GM12878 (cell line): ENCODE measurements around the gene FANCC. TPM values are rescaled to one million over a fixed set of nuclear protein-coding genes. Genes with fewer than 3 reads are reported as not detected.

Experiments used
- ATAC-seq: fragments of 200-7000 bp; cut with Tn5 transposase; 3 replicates; pipeline ENCODE4 v1.9.1; 2020; ENCODE audit warnings: mild to moderate bottlenecking, moderate library complexity
- BruUV-seq: library from RNA; stranded (reverse); fragments of 400-500 nt; replicated peaks from 2 replicates; lab custom pipeline; 2021; lab: Mats Ljungman, UMichigan
- CTCF ChIA-PET: fragments of 300-600 bp; sonication (Branson Sonifier 250); formaldehyde crosslinking; extraction: SDS; loops from one replicate; lab custom pipeline; 2021; ENCODE audit warnings: inconsistent platforms; lab: Yijun Ruan, JAX
- POLR2A ChIA-PET: fragments of 350-600 bp; formaldehyde crosslinking; extraction: SDS; loops from one replicate; lab custom pipeline; 2021; ENCODE audit warnings: inconsistent platforms; lab: Charles Lee
- RAD21 ChIA-PET: fragments of 300-600 bp; sonication (Branson Sonifier 250); formaldehyde crosslinking; loops from one replicate; lab custom pipeline; 2023; ENCODE audit warnings: antibody characterized with exemption; ENCODE audit not compliant: unreplicated experiment; lab: Charles Lee
- SMC1A ChIA-PET: fragments of 300-600 bp; sonication (Branson Sonifier 250); formaldehyde crosslinking; loops from one replicate; lab custom pipeline; 2023; ENCODE audit not compliant: unreplicated experiment, uncharacterized antibody; lab: Charles Lee
- DNase-seq: peaks from one replicate; pipeline ENCODE4 v3.0.0-alpha.2; 2011; ENCODE audit warnings: low read depth, low spot score
- FAIRE-seq: peaks from 3 replicates; lab custom pipeline; 2011; peaks lifted over from hg19 to GRCh38; lab: Jason Lieb, UNC
- H2AFZ ChIP-seq: 2 replicates; pipeline ENCODE4 v1.6.0; 2011; ENCODE audit warnings: low read depth, low read length, control low read depth; ENCODE audit not compliant: control insufficient read depth
- H3K27ac ChIP-seq: 2 replicates; pipeline ENCODE4 v1.5.1; 2011; ENCODE audit warnings: control low read depth; ENCODE audit not compliant: control insufficient read depth, insufficient read depth
- H3K27me3 ChIP-seq, 2 experiments: replicated peaks in 1 of 2; 2 replicates each; pipeline versions ENCODE4 v1.6.0 to v1.6.1; 2011; ENCODE audit warnings: low read length in 1 of 2; ENCODE audit not compliant: control insufficient read depth in 2 of 2, insufficient read depth in 2 of 2
- H3K36me3 ChIP-seq, 2 experiments: 2 replicates each; pipeline ENCODE4 v1.5.1; 2011; ENCODE audit warnings: low read length in 1 of 2; ENCODE audit not compliant: control insufficient read depth in 2 of 2, insufficient read depth in 2 of 2
- H3K4me1 ChIP-seq: 2 replicates; pipeline ENCODE4 v1.6.1; 2011; ENCODE audit warnings: mild to moderate bottlenecking, low read length, moderate library complexity, mixed read lengths; ENCODE audit not compliant: control insufficient read depth, insufficient read depth
- H3K4me2 ChIP-seq: 2 replicates; pipeline ENCODE4 v1.6.0; 2011; ENCODE audit warnings: control low read depth; ENCODE audit not compliant: control insufficient read depth, insufficient read depth
- H3K4me3 ChIP-seq: fragments of 200-600 bp; sonication (generic); 2 replicates; pipeline ENCODE4 v1.5.1; 2016
- H3K79me2 ChIP-seq: 2 replicates; pipeline ENCODE4 v1.6.0; 2011; ENCODE audit warnings: low read length; ENCODE audit not compliant: control insufficient read depth, insufficient read depth
- H3K9ac ChIP-seq: 2 replicates; pipeline ENCODE4 v1.8.0; 2011; ENCODE audit warnings: low read length, control low read depth, mixed read lengths; ENCODE audit not compliant: control insufficient read depth, insufficient read depth
- H3K9me3 ChIP-seq: replicated peaks from 3 replicates; pipeline ENCODE4 v1.5.1; 2011; ENCODE audit warnings: mild to moderate bottlenecking, low read length; ENCODE audit not compliant: control insufficient read depth, insufficient read depth
- H4K20me1 ChIP-seq: 2 replicates; pipeline ENCODE4 v1.6.0; 2011; ENCODE audit not compliant: control insufficient read depth, insufficient read depth
- SMAD5 ChIP-seq: IDR thresholded peaks from 2 replicates; pipeline ENCODE4 v1.6.1; 2016; ENCODE audit warnings: antibody characterized with exemption, low read depth
- ZBTB33 ChIP-seq: fragments of 450-650 bp; IDR thresholded peaks from 2 replicates; pipeline ENCODE4 v1.6.1; 2017; ENCODE audit warnings: mild to moderate bottlenecking
- WGBS: methylation state at CpG from one replicate; pipeline ENCODE4 v1.1.6; 2016; ENCODE audit warnings: low lambda C conversion rate; ENCODE audit not compliant: insufficient replicate concordance, insufficient coverage; ENCODE audit errors: missing lambda C conversion rate; 5-methylcytosine and 5-hydroxymethylcytosine counted together
- in situ Hi-C: fragments of 300-500 bp; cut with MboI; formaldehyde crosslinking; loops from 9 replicates; pipeline ENCODE4 v1.14.3; 2018; ENCODE audit warnings: mixed read lengths
- intact Hi-C: fragments of 100-400 bp; cut with micrococcal nuclease; formaldehyde crosslinking; loops from one replicate; pipeline ENCODE4 v1.14.2; 2022; ENCODE audit not compliant: unreplicated experiment
- polyA plus RNA-seq, 11 experiments: library from polyadenylated mRNA; depleted of rRNA in 4 of 11; unstranded in 6 of 11; stranded (reverse) in 5 of 11; fragments of >200 nt; fragmentation: Nextera tagmentation in 4 of 11; fragmentation: Illumina TruSeq in 1 of 11; extraction: Ambion mirVana in 4 of 11; extraction: Trizol in 1 of 11; gene quantifications; 1 replicate in 1 of 11; 2 replicates in 10 of 11; pipeline versions ENCODE4 v1.2.1 to v1.2.3, GENCODE V29; 2011 to 2016; ENCODE audit warnings: inconsistent platforms in 2 of 11, missing spikeins in 2 of 11, low read depth in 1 of 11
- total RNA-seq, 4 experiments: library from RNA; depleted of rRNA in 3 of 4; stranded (reverse); fragments of >200 nt in 3 of 4; fragmentation: Illumina TruSeq in 1 of 4; extraction: Trizol in 1 of 4; gene quantifications; 2 replicates each; pipeline versions ENCODE4 v1.2.1 to v1.2.3, GENCODE V29; 2013 to 2021

Gene FANCC
- total and polyA plus RNA-seq, 10 of the 15 experiments (the other 5 are each of a cell fraction or from before 2014, with no cell fraction given), result 1.2 to 16.8 (median 10.5) TPM

GRCh38 chr9:95284162-95285080 is 33.1 kb downstream of the FANCC start:
- Histone ChIP-seq H3K9ac (no peak overlapping the region), H3K27me3 (no peaks in the 10 kb centered on the region), H3K27ac (no peak overlapping the region), H2AFZ (no peak overlapping the region), H3K36me3 (no peaks in the 10 kb centered on the region), H3K9me3 (peaks cover 3% of the 10 kb centered on the region; the same call in 2 of the 3 replicates), H3K4me1 (no peaks in the 10 kb centered on the region), H3K79me2 (no peaks in the 10 kb centered on the region), H3K4me2 (no peak overlapping the region), H3K4me3 (no peak overlapping the region), H4K20me1 (no peaks in the 10 kb centered on the region)
- intact Hi-C loops, result no loop called here
- peak; percentile 33 for ATAC-seq
- BruUV-seq, result no TSS peak
- in situ Hi-C loops, result no loop called here
- RAD21 ChIA-PET, result no interaction called here
- POLR2A ChIA-PET, result no interaction called here
- SMC1A ChIA-PET, result interaction anchor here (0.8 to 1.3 kb wide), 2 partner anchors 13 to 16 kb away, joined by 3 to 5 read pairs; no protein-coding TSS in a partner anchor
- no peak for DNase-seq
- WGBS, result 94% methylated on average over 9 of the region's 9 CpGs
- peak; percentile 66; the same call in 1 of the 2 replicates for TF ChIP-seq ZBTB33
- TF ChIP-seq SMAD5, result no peak
- no peak for FAIRE-seq
- CTCF ChIA-PET, result interaction anchor here (0.9 kb wide), 1 partner anchor 10 kb away, joined by 4 read pairs; no protein-coding TSS in a partner anchor
